ENCODE data around the gene TBL1Y.
A peak's percentile ranks its signal among the peaks of the same experiment; 100 is the strongest.

TBL1Y gene

GRCh38 chrY:7094365-7094764 lies 183.9 kb downstream of the TBL1Y start:
- no peak for DNase-seq

DNA sequence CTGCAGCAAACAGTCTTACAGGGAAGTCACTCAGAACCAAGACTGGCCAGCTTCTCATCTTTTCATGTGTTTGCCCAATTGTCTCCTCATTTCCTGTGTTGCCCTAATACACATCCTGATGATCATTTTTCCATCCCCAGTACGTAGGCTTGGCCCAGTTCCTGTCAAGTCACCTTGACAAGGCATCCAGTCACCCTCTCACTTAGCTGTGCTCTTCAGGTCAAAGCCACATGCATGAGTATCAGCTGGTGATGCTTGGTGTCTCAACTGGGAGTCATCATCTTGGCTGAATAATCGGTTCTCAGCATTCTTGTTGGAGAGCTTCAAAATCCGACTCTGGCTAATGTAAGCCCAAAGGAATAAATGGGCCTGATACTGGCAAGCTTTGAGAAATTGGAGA lies 186.5 kb downstream of the TBL1Y start:
- DNase-seq: no peak

DNA sequence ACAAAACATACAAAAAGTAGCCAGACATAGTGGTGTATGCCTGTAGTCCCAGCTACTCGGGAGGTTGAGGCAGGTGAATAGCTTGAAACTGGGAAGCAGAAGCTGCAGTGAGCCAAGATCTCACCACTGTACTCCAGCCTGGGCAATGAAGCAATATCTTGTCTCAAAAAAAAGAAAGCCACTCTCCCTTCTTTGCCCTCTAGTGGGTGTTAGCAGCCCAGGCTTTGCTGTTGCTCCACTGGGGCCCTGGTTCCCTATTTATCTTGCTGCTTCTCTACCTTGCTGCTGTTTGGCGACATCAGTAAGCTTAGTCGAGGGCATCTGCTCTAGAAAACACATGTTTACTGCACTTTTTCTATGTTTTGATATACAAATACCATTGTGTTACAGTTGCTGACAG lies 189.2 kb downstream of the TBL1Y start:
- peak; percentile 18 for DNase-seq

GRCh38 chrY:7102680-7103079 lies 192.2 kb downstream of the TBL1Y start:
- no peak for DNase-seq

DNA sequence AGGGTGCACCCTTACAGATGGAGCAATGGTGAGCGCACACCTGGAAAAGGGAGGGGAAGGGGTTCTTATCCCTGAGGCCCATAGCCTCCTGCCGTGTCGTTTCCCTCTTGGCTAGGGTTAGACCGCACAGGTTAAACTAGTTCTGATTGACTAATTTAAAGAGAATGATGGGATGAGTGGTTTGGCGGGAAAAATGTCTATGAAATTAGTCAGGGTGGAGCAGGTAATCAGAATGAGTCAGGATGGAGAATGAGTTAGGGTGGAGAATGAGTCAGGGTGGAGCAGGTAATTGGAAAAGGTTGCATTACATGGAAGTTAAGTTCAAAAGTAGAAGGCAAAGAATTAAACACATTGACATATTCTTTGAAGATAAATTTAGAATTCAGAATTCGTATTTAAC lies 196.7 kb downstream of the TBL1Y start:
- no peak for DNase-seq

- no peak for DNase-seq
Observed at GRCh38 chrY:7110086-7110485, 199.6 kb downstream of the TBL1Y start.

DNA sequence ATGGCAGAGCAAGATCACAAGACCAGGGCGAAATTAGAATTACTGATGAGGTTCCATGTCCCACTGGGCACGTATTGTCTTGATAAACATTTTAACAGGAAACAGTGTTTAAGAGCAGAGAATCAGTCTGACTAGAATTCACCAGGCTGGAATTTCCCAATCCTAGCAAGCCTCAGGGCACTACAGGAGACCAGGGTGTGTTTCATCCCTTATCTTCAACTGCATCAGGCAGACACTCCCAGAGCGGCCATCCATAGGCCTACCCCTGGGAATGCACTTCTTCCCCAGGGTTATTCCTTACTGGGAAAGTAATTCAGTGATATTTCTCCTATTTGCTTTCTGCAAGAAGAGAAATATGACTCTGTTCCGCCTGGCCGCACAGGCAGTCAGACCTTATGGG lies 205.4 kb downstream of the TBL1Y start:
- DNase-seq: no peak

GRCh38 chrY:7122202-7122601 lies 211.7 kb downstream of the TBL1Y start:
- no peak for DNase-seq

GRCh38 chrY:7125136-7126056 lies 214.9 kb downstream of the TBL1Y start:
- no peak for DNase-seq

DNA sequence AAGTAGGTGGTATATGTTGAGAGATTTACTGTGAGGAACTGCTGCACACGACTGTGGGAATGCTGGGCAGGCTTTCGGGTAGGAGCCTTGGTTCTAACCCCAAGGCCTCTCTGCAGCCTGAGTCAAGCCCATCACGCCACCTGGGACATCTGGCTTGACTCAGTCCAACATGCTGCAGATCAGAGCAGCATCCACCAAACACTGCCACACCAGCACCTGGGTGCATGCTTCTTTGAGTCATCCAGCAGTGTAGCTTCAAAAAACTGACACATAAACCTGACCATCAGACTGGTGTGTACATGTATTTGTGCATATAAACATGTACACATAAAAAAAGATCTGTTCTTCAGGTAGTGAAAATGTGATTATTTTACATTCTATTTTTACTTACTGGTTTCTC lies 217.7 kb downstream of the TBL1Y start:
- no peak for DNase-seq

All from hematopoietic multipotent progenitor cell treated with erythropoietin and hydrocortisone succinate and interleukin-3 and kit ligand, for 6 days (in vitro differentiated cells).